Stimulated activated CD8-positive, alpha-beta memory T cell treated with anti-CD3 and anti-CD28 coated beads, Interleukin-15, amount 100 ng/mL, for 48 hours (primary cell): Measurements from ENCODE around the gene FMN2.
"Not testable (repeated sequence)": the region's sequence is repeated elsewhere in the genome, so short reads cannot be mapped to it uniquely, and the experiment has no call there.

Experiments
- DNase-seq, 2 donors: peaks; one replicate each; pipeline ENCODE4 v3.0.0-alpha.2; 2020; ENCODE audit warnings: low read depth in 2 of 2

Gene FMN2

GRCh38 chr1:240310226-240310925, 218.7 kb downstream of the FMN2 start:
- DNase-seq, result no peak

GRCh38 chr1:240312872-240313271, 221.2 kb downstream of the FMN2 start:
- DNase-seq, result no peak

- DNase-seq, result no peak
Measured at GRCh38 chr1:240314845-240315801, 223.4 kb downstream of the FMN2 start.

GRCh38 chr1:240319998-240320397, 228.3 kb downstream of the FMN2 start:
- DNase-seq, result no peak

- no peak for DNase-seq
Measured at GRCh38 chr1:240320659-240321058, 229.0 kb downstream of the FMN2 start.

- DNase-seq, result no peak
Measured at GRCh38 chr1:240322943-240323342, 231.3 kb downstream of the FMN2 start.

- not testable (repeated sequence) for DNase-seq
Measured at GRCh38 chr1:240328382-240328781, 236.7 kb downstream of the FMN2 start.

- no peak for DNase-seq
Measured at GRCh38 chr1:240329443-240329842, 237.8 kb downstream of the FMN2 start.

- DNase-seq, result no peak
Measured at GRCh38 chr1:240332672-240333071, 241.0 kb downstream of the FMN2 start.

GRCh38 chr1:240337781-240338180, 246.1 kb downstream of the FMN2 start:
- no peak for DNase-seq

GRCh38 chr1:240338837-240339236, 247.2 kb downstream of the FMN2 start:
- DNase-seq, result no peak

GRCh38 chr1:240341365-240342250, 249.9 kb downstream of the FMN2 start:
- DNase-seq, result no peak

- no peak for DNase-seq
Measured at GRCh38 chr1:240342251-240342625, 250.6 kb downstream of the FMN2 start.

- DNase-seq, result no peak
Measured at GRCh38 chr1:240343045-240343444, 251.4 kb downstream of the FMN2 start.

GRCh38 chr1:240343966-240344365, 252.3 kb downstream of the FMN2 start:
- no peak for DNase-seq

GRCh38 chr1:240344918-240345317, 253.2 kb downstream of the FMN2 start:
- DNase-seq, result no peak

GRCh38 chr1:240349695-240350094, 258.0 kb downstream of the FMN2 start:
- no peak for DNase-seq

GRCh38 chr1:240350910-240351331, 259.2 kb downstream of the FMN2 start:
- no peak for DNase-seq

- no peak for DNase-seq
Measured at GRCh38 chr1:240351690-240352089, 260.0 kb downstream of the FMN2 start.

GRCh38 chr1:240352769-240353168, 261.1 kb downstream of the FMN2 start:
- DNase-seq, result no peak

- no peak for DNase-seq
Measured at GRCh38 chr1:240356568-240356967, 264.9 kb downstream of the FMN2 start.

GRCh38 chr1:240362046-240362445, 270.4 kb downstream of the FMN2 start:
- no peak for DNase-seq
